GM12891 (cell line): ENCODE data around the gene ORC6.

ENCODE experiments used
- POLR2A ChIP-seq: IDR thresholded peaks from 2 replicates; pipeline ENCODE4 v1.6.1; 2011; ENCODE audit warnings: low read depth, low read length, control low read depth
- POLR2AphosphoS5 ChIP-seq: IDR thresholded peaks from 2 replicates; pipeline ENCODE4 v1.6.1; 2011; ENCODE audit warnings: low read depth, low read length, control low read depth
- TAF1 ChIP-seq: IDR thresholded peaks from 2 replicates; pipeline ENCODE4 v1.6.1; 2011; ENCODE audit warnings: low read depth, low read length, control low read depth

DNA sequence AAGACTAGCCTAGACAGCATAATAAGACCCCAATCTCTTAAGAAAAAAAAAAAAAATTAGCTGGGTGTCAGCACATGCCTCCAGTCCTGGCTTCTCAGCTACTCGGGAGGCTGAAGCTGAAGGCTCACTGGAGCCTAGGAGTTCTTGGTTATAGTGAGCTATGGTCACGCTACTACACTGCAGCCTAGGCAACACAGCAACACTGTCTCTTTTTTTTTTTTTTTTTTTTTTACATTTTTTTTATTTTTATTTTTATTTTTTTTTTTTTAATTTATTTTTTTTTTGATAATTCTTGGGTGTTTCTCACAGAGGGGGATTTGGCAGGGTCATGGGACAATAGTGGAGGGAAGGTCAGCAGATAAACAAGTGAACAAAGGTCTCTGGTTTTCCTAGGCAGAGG, 4.1 kb downstream of the ORC6 start:
- TF ChIP-seq POLR2AphosphoS5 = no peak
- no peak for TF ChIP-seq POLR2A
- no peak for TF ChIP-seq TAF1
